GM19240 (cell line): ENCODE measurements around the gene DNAJC13.

ENCODE experiments used
- DNase-seq: peaks from one replicate; pipeline ENCODE4 v3.0.0; 2011; ENCODE audit warnings: low spot score; ENCODE audit not compliant: insufficient read length

Gene DNAJC13

DNA sequence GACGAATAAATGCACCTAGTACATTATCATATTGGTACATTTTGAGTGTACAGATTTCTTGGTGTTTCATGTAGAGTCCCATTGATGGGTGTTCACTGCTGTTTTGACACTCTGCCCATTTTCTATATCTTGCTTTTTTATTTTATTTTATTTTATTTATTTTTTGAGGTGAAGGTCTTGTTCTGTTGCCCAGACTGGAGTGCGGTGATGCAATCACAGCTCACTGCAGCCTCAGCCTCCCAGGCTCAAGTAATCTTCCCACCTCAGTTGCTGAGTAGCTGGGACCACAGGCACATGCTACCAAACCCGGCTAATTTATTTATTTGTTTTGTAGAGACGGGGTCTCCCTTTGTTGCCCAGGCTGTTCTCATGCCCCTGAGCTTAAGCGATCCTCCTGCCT is 44.2 kb downstream of the DNAJC13 start:
- no peak for DNase-seq

DNA sequence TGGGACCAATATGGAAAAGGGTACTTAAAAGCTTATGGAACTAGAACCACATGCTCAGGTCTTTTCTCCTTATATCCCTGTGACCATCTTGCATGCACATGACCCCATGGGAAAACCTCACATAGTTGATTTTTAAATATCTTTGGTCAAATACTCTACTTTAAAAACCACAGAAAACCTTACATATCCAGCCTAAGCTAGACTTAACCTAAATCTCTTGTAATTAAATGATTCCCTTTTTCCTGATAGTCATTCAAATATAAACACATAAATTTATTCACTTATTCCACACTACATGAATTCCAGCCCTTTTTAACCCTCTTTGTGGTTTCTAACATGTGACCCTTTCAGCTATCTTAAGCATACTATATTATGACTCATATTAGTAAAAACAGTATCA is 46.8 kb downstream of the DNAJC13 start:
- DNase-seq, result no peak

DNA sequence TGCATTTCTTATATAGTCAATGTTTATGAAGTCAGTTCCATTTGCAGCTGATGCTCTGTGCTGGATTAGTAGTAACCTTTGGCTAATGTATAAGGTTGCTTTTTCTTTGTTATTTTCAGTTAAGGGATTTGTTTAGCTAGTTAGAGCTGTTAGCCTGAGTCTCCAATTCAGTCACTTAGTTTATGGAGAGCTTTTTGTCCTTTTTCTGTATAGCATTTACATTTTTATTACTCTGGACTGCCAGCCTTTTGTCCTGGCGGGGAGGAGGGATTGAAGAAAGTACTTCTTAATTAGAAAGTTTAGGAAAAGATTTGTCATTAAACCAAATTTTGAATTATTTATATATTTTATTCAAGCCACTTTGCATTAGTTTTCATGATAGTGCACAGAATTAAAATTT is 52.0 kb downstream of the DNAJC13 start:
- no peak for DNase-seq

DNA sequence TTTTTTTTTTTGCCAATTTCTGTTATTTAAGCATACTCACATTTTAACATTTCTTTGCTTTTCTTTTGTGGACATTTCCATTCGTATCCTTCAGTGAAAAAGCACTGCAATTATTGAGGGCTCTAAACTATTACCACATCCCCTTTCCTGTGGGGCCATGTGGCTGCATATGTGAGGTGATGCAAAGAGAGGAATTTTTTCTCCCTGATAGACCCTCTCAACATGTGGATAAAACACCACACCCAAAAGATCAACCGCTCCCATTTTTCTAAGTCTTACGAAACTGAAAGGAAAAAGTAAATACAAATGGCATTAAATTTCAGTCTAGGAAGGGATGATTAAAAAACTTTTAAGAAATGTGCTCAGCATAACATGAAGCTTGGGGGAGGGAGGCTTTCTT is 68.8 kb downstream of the DNAJC13 start:
- no peak for DNase-seq

DNA sequence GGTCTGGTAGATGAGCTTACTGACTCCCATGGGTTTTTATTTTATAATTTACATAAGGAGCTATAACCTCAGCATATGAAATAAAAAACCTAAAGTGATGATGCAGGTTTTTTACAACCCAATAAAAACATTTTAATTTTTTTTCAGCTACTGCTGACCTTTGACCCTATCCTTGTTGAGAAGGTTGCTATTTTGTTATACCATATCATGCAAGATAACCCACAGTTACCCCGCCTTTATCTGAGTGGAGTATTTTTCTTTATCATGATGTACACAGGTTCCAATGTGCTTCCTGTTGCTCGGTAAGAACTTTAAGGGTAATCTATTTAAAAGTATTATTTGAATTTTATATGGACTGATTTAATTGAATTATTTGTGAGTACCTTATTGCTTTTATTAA is 70.8 kb downstream of the DNAJC13 start:
- no peak for DNase-seq

DNA sequence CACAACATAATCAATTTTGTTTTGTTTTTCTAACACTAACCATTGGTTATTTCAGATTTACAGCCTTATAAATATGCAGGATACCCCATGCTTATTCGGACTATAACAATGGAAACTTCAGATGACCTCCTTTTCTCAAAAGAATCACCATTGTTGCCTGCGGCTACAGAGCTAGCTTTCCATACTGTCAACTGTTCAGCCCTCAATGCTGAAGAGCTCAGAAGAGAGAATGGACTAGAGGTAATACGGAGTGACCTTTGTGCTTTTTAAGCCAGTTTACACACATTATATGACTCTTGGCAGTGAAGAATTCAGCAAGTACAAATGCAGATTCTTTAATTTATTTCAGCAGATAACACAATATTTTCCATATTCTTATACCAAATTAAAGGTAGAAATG is 81.8 kb downstream of the DNAJC13 start:
- no peak for DNase-seq

DNA sequence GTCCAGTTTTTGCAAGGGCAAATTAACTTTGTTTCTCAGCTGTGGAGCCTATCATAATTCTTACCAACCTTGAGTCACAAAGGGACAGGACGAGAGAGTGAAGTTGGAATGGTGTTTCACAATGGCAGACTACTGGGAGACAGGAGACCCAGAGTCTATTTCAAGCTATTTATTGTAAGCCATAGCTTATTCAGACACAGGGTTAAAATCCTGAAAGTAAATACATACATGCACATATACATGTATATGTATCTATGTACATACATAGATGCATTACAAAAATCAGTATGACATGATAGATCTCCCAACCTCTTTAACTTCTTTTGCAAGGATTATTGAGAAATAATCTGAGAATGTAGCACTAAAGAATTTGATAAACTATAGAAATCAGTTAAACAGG is 86.3 kb downstream of the DNAJC13 start:
- no peak for DNase-seq

DNA sequence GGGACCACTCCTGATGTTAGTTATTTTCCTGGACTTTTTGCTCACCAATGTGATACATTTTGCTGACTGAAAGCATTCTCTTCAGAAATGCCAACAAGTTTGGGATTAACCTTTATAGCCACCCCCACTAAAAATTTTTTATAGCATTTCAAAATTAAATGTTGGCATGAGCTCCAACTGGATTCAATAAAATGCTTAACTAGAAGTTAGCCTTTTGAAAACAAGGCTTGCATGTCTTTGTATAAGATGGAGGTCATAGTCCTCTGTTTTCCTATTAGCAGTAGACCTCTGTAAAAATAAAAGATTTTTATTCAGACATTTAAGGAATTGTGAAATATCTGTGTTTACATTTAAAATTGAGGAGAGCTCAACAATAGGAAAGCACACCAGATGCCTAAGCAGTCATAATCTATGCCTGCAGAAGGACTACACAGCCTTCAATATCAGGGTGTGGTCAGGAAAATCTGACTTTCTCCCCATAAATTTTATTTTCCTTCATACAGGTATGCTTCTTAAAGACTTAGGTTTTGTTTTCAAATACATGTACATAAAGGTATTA is 87.2 kb downstream of the DNAJC13 start:
- no peak for DNase-seq

DNA sequence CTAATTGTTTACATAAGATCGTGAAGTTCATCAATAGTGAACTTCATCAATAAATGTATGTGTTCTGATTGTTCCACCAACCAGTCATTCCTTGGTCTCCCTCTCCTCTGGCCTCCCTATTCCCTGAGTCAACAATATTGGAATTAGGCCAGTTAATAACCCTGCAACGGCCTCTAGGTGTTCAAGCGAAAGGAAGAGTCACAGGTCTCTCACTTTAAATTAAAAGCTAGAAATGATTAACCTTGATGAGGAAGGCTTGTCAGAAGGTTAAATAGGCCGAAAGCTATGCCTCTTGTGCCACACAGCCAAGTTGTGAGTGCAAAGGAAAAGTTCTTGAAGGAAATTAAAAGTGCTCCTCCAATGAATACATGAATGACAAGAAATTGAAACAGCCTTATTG is 90.4 kb downstream of the DNAJC13 start:
- no peak for DNase-seq

DNA sequence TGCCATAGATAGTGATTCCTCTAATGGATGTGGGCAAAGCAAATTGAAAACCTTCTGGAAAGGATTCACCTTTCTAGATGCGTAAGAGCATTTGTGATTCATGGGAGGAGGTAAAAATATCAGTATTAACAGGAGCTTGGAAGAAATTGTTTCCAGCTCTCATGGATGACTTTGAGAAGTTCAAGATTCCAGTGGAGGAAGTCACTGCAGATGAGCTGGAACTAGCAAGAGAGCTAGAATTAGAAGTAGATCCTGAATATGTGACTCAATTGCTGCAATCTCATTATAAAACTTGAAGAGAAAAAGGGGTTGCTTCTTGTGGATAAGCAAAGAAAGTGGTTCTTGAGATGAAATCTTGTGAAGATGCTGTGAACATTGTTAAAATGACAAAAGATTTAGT is 91.8 kb downstream of the DNAJC13 start:
- no peak for DNase-seq

DNA sequence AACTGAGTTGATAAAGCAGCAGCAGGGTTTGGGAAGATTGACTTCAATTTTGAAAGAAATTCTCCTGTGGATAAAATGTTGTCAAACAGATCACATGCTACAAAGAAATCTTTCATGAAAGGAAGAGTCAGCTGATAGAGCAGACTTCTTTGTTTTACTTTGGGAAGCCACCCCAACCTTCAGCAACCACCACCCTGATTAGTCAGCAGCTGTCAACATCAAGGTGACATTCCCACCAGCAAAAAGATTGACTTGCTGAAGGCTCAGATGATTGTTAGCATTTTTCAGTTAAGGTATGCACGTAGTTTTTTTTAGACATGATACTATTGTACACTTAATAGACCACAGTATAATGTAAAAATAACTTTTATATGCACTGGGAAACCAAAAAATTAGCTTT is 92.2 kb downstream of the DNAJC13 start:
- DNase-seq, result no peak

DNA sequence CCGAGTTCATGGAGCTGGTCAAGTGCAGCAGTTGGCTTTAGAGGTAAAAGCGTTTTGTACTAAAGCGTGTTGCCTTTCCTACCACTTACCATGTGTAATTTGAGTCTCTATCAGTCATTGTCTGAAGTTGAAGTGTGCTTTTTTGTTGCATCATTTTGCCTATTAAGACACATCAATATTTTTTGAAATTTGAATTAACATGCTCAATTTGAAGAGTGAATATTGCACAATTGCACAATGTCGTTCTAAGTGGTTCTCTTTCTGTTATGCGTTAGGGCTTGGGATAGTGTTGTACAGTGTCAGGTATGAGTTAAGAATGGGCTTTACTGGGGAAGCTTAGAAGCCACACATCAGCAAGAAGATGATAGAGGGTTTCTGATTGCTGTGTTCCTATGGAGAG is 95.8 kb downstream of the DNAJC13 start:
- DNase-seq, result no peak

DNA sequence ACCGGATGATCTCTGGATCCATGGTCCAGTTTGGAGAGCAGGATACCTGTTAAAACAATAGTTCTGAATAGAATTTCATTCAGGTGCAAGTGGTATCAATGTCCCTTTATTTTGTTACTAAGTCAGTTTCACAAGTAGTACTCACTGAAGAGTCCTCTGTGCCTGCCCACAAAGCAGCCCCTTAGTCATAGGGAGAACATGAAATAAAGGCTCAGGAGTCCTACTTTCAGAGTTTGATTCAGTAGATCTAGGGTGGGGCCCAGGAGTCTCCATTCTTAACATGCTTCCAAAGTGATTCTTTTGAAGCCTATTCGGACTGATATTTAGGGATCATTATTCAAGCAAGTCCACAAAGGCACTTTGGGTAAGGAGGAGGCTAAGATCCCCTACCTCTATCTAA is 100.0 kb downstream of the DNAJC13 start:
- no peak for DNase-seq

DNA sequence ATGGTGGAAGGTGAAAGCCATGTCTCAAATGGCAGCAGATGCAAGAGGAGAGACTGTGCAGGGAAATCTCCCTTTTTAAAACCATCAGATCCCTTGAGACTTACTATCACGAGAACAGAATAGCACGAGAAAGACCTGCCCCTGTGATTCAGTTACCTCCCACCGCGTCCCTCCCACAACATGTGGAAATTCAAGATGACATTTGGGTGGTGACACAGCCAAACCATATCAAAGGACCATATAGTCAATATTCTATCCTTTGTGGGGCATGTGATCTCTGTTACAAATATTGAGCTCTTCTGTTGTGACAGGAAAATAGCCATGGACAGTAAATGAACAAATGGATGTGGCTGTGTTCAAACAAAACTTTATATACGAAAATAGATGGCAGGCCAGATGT is 102.6 kb downstream of the DNAJC13 start:
- no peak for DNase-seq

DNA sequence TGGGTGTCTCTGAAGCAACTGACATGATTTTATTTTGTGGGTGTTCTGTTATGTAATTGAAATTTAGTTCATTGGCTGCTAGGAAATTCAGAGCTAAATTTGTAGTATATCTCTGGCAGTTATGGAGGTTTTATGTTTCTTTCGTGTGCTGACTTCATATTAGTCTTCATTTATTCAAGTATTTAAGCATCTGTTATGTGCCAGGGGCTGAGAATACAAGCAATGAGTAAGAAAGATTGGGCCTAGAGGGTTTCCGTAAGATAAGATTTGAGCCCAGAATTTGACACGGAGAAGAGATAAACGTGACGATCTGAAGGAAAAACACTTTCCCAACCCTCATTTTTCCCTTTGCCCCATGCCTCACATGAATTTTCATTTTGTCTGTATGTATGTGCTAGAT is 104.6 kb downstream of the DNAJC13 start:
- DNase-seq, result no peak

DNA sequence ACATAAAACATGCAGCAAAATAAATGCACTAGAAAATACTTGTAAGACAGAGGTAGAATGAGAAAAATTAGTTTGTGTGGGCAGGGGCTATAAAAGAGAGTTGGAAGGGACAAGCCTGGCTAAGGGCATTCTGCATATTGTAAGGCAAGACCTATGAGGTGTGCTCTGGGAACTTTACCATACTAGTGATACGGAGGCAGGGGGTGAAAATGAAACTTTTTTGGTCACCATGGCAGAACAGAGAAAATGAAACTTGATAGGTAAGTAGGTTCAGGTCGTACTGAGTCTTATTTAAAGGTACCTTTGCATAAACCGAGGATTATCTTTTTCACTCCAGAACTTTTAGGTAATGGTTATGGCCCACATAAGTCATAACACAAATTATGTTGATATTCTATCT is 105.1 kb downstream of the DNAJC13 start:
- peak; percentile 8 for DNase-seq

DNA sequence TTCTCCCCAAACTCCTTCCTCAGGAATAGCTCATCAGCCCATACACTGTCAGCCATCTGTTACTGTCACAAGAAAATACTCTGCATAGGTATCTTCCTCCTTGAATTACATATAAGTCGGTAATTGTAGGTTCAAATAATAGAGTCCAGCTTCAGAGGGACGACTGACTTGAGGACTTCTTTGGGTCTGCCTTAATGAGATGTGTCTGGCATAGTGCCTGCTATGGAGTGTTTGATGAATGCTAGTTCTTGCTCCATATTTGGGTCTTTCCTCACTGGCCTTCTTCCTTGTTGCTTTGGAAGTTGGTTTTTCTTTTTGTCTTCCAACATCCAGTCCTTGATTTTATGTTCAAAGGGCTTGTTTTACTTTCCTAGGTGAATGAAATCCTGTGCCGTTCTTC is 113.3 kb downstream of the DNAJC13 start:
- no peak for DNase-seq

DNA sequence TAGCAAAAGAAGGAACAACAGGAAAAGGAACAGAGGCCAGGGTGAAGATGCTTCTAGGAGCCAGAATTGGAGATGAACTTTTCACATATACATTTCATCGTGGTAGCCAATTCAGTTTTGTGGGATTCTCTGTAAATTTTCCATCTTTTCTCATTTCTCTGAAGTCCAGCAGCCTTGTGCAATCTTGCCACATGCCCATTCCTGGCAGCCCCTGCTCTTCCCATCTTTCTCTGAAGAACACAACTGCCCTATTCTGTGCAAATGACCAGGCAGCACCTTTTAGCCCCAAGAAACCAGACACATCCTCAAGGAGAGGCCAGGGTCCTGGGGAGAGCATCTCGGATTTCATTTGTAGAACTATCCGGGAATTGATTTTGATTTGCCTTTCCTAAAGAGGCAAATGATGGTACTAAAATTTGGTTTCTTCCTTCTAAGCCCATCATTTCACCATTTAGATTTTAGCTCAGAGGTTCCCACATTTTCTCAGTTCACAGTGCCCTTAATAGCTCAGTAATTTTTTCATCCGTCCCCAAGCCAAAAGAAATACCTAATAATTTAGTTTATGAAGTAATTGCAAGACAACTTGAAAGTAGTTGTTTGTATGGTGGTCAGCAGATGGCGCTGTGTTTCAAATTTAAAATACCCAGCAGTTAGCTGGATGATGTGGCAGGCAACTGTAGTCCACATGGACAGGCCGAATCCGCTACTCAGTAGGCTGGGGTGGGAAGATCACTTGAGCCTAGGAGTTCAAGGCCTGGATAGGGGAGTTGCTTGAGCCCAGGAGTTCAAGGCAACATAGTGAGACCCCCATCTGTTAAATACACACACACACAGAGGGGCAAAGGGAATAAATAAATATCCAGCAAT is 118.5 kb downstream of the DNAJC13 start:
- no peak for DNase-seq

DNA sequence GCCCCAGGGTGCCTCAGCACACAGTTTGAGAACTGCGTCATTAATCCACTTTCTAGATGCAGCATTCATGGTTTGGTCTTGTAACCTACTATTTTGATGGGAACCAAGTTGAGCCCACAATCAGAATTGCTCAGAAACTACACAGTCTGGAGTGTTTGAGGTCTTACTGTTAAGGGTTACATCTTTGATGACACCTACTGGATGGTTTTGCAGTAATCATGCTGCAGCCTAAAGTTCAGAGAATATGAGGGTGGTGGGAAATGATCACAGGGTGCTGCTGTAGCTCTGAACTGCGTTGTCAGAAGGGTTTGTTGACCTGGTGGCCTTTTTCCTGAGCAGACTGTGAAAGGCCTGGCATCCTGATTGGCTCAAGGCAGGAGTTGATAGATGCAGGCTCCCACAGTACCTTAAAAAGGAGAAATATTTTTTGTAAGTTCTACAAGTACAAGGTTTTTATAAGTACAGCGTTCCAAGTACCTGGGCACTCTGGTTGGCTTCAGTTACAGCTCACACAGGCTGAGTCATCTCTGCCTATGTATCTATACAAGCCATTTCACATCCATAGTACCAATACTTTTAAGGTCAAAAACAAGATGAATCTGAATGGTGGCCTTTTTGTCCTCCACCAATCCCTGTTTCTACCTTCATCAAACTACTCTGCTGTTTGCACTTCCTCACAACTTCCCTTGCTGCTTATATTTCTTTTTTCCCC is 119.3 kb downstream of the DNAJC13 start:
- no peak for DNase-seq

DNA sequence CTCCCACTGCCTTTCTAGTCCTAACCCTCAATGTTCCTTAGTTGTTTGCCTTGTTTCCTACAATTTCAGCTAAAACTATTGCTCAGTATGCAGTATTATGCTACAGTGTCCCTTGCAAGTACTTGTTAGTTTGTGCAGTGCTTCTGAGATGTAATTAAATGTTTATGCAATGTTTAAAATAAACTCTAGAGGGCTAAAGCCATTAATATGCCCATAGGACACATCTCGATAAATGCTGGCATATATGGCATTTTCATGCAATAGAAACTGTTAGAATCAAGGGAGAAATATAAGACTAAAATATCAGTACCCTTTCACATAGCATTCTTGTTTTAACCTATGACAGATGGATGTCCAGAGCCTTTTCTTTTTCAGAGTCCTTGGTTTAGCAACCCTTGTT is 120.0 kb downstream of the DNAJC13 start:
- no peak for DNase-seq

DNA sequence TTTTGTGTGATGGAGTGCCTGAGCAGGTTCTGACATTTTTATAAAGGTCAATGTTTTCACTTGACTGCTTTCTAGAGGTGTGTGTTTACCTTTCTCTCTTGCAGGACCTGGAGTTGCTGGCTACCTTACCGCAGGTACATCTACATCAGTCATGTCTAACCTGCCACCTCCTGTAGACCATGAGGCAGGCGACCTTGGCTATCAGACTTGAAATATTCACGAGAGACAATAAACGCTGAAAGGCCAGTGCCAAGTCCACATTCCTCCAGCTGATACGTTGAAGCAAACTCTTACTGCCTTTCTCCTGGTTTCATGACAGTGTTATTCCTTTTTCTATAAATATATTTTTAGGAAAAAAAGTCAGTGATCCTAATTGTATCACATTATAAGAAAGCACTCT is 120.8 kb downstream of the DNAJC13 start:
- no peak for DNase-seq

DNA sequence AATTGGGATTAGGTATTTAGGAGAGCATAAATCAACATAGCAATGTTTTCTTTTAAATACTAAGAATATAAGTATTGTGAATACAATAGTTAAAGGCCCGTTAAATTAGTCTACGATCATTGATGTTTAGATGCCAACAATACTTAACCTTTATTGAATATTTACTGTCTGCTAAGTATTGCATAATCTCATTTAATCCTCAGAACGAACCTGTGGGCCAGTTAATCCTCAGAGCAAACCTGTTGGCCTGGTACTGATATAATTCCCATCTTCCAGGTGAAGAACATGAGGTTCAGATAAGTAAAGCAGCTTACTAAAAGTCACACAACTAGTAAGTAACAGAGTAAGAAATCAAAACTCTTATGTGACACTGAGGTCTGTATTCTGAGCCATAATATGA is 122.4 kb downstream of the DNAJC13 start:
- no peak for DNase-seq

DNA sequence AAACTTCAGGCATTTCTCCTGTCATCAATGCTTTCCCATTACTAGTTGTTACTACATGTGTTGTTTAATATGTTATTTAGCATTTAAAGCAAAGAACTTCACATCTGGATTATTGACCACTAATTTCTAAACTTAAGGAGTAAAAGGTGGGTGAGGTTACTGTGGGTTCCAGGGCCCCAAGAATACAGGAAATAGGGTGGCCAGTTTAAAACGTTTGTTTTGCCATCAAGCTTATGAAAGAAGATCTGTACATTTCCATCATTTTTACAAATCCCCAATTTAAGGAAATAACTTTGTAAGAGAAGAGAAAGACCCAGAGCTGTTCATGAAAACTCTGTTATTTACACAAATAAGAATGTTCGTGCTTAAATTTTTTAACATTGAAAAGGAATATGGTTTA is 125.3 kb downstream of the DNAJC13 start:
- DNase-seq, result no peak
